GM19043 (cell line): ENCODE measurements around the gene CCDC33.

Experiments
- ATAC-seq: cut with Tn5 transposase; IDR thresholded peaks from one replicate; pipeline ENCODE4 v1.9.1; 2021; ENCODE audit warnings: low read depth; ENCODE audit not compliant: unreplicated experiment

Gene CCDC33

DNA sequence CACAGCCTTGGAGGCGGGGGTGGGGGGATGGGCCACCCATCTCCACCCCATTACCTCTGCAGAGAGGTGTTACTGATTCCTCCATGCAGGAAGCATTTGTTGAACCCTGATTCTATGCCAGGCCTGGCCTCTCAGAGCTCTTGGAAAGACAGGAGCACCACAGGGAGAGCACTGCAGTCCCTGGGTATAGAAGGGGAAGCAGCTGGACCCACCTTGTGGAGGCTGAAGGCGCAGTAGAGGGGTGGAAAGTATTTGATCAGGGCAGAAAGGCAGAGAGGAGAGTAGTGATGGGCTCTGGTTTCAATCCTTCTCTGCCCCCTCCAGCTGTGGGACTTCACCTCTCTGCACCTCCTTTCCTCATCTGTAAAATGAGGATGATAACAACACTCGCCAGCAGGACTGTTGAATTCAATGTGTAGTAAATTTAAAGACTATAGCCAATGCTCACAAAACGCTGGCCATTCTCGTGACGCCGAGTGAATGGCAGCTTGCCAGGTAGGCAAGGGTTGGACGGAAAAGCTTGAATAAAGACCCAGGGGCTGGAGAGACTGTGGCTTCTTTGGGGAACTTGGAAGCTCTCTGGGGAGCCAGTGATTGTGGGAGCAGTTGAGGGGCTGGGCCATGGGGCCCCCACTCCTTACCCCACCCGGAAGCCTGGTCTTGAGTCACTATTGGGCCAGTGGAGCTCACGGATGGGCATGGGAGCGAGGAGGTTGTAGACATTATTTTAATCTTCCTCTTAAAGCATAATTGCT is 8.0 kb upstream of the CCDC33 start:
- no peak for ATAC-seq

DNA sequence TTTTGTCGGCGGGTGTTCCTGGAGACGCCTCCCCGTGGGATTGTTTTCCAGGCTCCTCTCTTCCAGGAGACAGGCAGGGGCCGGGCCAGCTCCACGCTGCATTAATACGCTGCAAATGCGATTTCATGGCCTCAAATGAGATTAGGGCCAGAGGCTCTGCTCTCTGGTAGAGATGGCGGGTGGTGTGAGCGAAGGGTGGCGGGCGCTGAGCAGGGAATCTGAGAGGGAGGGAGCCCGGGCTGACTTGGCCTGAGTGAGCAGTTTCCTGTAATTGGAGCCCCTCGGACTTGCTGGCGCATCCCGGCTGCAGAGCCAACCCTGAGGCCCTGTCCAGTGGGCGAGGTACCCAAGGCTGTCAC is 7.4 kb upstream of the CCDC33 start:
- no peak for ATAC-seq

DNA sequence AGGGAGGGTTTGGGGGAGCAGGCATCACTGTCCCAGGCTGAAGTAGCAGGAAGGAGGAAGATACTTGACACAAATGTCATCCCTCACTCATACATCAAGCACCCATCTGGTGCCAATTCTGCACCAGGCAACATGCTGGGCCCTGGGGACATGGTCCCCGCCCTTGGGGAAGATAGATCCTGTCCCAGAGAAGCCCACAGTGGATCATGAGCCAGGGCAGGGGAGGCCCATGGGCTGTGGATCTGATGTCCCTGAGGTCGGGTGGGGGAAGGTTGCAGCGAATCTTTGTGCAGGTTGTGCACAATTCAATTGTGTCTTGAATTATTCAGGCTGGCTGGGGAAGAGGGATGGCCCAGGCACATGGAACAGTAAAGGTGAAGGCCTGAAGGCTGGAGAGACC is 6.4 kb upstream of the CCDC33 start:
- ATAC-seq: no peak

DNA sequence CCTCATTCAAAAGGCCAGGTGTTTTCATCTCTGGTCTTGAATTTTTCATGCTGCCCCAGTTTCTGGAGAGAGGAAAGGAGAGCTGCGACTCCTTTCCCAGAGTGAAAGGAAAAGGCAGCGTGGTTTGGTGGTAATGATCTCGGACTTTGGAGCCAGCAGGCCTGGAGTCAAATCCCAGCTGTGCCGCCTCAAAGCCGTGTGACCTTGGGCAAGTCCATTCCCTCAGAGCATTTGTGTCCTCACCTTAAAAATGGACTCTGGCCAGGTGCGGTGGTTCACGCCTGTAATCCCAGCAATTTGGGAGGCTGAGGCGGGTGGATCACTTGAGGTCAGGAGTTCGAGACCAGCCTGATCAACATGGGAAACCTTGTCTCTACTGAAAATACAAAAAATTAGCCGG is 4.7 kb upstream of the CCDC33 start:
- ATAC-seq: no peak

DNA sequence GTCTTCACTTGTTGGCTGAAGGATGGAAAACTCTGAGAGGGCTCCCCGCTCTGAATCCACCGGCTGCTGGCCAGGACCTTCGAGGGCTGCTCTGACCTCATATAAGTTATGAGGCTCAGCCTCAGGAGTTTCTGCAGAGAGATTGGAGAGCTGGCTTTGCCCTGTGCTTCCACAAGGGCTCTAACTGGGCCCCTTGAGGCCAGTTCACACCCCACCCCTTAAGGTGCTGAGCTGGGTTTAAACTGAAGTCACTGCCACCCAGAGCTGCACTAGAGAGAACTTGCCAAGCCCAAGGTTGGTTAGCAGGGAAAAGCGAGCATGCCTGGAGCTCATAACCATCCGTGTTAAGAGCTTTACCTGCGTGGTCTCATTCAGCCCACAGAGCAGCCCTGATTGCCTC is 2.8 kb upstream of the CCDC33 start:
- ATAC-seq: no peak

DNA sequence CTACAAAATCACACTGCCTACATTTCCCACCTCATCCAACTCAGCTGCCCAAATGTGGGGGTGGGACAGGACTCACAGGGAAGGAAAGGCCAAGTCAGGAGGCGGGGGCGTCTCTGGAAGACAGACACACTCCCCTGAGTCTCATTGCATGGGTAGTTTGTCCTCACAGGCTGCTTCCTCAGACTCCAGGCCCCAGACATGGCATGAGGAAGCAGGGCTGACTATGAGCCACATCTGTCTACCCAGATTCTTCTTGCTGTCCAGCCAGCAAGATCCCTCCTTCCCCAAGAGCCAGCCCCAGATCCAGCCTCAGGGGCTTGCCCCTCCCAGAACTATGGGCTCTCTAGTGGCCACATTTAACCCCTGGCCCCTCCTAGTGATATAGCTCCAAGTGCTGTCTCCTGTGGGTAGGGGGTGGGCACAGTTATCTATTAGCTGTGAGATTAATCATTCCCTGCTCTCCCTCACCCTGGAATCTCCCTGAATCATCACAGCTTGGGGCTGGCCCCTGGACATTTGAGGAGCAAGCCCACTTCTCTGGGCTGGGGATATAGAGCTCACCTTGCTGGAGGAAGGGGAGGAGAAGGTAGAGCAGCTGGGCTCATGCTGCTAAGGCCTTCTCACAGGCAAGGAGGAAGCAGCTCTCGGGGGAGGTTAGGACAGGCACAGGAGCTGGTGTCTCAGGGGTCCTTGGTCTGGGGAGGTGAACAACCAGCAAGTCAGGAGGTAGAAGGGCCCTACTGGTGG is 2.1 kb upstream of the CCDC33 start:
- ATAC-seq: no peak

DNA sequence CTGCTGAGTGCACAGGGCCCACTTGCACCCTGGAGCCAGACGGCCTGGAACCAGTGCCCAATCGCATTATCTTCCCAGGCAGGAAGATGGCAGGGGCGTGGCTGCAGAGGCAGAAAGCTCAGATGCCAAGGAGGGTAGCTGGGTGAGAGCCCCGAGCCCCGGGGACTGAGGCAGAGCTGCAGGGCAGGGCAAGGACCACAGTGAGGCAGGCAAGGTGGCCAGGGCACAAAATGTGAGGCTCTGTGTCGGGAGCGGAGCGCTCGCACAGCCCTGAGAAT is 1.6 kb upstream of the CCDC33 start:
- ATAC-seq: no peak

DNA sequence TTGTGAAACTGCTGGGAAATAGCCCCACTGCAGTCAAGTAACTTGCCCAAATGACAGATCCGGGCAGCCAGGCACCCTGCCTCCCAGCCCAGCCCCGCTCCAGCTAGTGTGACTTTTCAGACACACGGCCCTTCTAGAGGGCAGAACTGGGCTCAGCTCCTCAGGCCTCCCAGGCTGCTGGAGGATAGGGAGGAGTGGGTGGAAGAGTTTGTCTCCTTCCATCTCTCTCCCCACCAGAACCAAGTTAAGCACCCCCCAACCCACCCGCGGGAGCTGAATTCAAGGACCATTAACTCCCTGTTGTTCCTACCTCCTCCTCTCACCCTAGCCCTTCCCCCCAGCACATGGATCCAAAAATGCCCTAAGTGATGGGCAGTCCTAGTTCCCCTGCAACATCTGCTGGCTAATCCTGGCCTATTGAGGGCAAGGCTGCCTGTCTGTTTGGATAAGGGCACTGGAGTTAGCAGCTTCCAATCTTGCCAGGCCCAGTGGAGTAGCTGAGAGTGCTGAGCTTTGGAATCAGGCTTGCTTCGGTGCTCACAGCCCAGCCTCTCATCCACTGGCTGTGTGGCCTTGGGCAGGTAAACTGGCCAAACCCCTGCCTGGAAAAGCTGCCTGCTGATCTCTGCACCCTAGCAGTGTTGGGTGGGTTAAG is 3.1 kb downstream of the CCDC33 start:
- no peak for ATAC-seq

DNA sequence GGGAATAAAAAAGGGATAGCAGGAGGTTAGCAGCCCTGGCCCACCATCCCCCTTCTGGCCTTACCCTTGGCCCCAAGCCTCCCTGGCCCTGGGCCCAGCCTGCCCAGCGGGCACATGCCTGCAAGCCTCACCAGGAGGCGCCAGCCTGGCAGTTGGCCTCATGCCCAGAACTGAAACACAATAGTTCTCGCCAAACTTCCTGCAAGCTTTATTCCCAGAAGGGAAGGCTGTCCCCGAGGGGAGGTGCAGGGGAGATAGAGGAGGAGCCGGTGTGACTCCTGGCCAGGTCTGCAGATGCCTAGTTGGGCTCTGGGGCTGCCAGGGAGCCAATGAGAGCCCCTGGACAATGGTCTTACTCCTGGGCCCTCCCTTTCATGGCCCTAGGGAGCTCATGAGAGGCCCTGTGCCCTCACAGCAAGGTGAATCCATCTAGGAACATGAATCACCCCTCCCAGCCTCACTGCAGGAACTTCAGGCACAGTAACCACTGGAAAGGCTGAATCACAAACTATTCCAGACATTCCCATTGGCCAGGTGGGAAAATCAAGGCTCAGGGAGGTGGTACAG is 4.0 kb downstream of the CCDC33 start:
- ATAC-seq: no peak

DNA sequence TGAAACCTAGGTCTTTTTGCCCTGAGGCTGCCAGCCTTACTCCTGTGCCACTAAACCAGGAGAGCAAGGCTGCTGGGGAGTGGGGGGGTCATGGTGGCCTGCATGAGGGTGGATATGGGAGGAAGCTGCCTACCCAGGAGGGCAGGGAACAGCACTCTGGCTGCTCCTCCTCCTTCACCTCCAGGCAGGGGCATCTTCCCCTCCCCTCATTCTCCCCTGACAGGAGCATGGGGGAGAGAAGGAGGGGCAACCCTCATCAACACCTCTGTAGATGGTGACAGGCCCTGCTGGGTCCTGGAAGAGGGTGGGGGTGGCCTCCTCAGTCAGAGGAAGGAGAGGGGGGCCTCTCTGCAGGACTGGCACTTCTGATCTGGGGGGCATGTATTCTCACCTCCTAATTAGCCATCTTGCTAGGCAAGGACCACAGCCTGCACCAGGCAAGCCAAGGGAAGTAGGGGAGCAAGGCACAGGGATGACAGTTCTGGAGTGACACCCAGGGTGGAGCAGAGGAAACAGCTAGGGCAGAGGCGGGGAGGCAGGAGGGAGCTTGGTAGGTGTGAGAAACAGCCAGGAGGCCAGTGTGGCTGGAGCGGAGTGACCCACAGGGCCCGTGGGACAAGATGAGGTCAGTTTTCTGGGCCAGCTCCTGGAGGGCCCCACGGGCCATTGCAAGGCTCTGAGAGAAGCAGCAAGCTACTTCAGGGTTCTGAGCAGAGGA is 4.9 kb downstream of the CCDC33 start:
- ATAC-seq: no peak

DNA sequence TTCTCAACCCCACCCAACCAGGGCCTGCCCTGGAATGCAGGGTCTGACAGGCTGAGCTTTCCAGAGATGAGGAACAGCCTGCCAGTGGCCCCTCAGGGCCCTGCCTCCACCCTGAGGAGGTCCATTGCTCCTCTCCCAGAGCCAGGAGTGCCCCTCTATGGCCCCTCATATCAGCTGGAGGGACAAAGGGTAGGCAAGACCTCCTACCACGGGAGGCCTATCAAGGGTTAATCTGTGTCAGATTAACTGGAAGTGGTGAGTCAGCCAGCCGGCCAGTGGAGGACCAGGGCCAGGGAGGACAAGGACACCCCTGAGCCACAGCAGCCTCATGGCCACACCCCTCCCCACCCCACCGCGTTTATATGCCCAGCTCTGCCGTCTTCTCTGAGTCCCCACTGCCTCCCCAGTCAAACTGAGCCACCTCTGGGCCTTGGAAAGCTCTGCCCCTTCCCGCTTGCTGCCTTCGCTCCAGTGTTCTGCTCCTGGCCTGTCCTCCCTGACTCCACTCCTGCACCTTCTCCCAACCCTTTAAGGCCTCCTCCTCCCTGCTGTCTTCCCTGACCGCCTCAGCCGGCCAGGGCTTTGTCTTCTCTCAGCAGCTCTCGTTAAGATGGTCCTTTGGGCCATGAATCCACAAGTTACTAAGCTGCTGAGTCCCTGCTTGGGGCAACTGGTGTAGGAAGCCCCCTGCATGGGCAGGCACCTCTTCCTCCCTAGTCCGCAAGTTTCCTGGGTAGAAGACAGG is 6.5 kb downstream of the CCDC33 start:
- ATAC-seq: no peak

DNA sequence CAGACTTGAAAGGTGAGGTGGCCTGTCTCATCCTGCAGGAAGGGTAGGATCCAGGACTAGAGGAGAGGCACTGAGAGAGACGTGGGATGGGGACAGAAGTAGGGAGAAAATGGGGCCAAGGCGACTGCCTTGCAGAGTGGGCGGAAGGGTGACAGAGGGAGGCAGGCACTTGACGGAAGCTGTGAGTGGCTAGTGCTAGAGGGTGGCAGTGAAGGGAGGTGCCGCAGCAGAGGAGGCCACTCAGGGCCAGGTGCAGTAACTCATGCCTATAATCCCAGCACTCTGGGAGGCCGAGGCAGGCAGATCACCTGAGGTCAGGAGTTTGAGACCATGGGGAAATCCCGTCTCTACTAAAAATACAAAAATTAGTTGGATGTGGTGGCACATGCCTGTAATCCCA is 7.3 kb downstream of the CCDC33 start:
- ATAC-seq: no peak

DNA sequence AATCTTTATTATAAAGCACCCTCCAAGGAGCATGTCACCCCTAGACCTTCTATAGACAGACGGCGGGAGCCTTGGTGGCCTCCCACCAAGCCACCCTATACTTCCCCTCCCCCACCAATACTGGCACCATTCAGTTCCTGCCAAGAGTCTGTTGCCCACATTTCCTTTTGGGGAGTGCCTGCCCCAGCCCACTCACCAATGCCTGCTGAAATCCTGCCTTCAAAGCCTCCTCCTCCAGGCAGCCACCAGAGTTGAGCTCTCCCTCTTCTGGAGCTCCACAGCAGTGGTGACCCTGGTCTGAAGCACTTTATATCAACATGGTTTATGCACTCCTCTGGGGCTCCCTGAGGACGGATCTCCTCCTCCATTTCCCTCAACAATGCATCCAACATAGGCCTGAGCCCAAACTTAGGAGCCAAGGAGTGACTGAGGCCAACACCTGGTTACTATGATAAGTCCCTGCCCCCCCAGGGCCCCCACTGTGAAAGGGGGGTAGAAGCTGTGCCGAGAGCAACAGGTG is 8.8 kb downstream of the CCDC33 start:
- no peak for ATAC-seq

DNA sequence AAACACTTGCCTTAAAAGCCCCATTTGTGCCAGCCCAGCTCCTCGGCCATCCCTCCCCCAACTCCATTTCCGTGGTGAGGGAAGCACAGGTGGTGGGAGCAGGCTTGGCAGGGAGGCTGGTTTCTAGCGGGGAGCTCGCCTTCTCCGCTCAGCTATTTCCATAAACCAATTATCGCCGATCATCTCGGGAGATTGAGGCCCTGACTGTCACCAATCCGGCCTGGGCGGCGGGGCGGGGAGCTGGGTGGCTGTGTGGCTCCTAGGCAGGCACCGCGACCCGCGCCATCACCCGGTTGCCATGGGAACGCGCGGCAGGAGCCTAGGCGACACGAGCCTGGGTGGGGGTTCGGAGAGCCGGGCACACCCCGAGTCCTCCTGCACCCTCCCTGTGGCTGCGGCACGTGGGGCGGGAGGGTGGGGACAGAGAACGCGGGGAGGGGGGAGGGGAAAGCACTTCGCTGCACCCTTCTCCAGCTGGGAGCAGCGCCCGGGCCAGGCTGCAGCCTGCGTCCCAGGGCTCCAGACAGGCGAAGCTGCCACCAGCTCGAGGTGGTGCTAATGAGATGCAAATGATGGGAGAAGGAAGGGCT is 9.3 kb downstream of the CCDC33 start:
- no peak for ATAC-seq

DNA sequence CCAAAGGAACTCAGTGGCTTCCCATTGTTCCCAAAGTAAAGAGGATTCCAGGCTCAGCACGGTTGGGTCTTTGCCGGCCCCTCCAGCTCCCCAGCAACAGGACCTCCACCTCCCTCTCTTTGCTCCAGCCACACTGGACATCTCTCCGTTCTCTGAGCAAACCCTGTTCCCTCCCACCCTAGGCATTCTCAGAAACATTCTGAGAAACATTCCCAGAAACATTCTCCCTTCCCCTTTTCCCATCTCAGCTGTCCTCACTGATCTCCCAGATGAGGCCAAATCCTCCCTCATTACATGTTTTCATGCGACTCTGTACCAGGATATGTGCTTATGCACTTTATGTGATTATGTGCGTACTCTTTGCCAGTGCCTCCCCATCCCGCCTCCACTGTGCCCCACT is 14.1 kb downstream of the CCDC33 start:
- ATAC-seq: no peak

DNA sequence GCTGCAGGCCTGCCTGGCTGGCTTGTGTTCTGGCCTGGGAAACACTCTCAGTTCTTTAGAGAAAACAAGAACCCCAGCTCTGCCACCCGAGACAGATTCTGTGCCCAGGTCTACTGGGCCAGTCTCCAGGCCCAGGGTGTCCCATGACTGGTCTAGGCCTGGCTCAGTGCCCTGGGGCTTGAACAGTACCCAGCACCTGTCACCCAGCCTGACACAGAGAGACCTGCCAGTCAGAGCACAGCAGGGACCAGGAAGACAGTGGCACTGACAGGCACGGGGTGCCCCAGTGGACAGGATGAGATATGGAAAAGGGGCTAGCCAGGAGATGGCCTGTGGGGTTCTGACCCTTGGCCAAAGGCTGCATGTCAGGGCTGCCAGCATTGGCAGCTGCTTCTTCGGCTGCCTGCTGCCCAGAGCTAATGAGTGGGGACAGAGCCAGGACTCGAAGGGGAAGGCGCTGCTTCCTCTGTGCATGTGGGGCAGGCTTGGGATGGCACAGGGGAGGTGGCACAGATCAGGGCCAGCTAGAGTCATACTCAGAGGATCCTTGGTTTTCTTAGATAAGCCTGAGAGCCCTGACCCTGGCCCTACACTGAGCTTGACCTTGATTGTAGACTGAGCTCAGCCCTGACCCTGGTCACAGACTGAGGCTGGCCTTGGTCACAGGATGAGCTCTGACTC is 15.1 kb downstream of the CCDC33 start:
- no peak for ATAC-seq

DNA sequence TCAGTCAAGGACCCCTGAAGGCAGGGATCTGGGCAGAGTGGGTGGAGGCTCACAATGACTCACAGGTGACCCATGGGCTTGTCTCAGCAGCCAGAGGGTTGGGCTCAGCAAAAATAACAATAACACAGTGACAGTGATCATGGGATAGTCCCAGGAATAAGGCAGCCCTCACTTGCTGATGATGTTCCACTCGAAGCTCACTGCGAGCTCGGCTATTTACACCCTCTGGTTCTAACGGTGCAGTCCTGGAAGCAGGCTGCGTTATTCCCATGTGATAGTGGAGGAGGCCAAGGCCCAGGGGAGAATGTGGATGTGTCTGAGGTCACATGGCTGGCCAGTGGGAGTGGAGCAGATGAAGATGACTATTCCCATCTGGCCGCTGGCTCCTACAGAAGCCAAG is 16.2 kb downstream of the CCDC33 start:
- no peak for ATAC-seq

DNA sequence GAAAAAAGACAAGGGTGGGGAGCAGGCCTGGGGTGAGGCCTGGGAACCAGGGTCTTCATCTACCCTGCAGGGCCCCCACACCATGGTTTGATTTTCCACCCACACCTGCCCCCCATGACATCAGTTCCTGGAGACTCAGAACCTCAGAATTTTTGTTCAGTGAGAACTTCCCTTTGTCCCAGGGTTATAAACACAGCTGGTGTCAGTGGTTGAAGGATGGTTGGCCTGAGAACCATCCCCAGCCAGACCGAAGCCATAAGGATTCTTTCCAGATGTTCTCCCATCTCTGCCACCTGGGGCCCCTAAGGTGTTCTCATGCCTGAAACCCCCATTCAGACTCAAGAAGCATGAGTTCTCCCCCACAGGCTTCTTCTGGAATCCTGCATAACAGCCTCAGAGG is 16.6 kb downstream of the CCDC33 start:
- no peak for ATAC-seq

DNA sequence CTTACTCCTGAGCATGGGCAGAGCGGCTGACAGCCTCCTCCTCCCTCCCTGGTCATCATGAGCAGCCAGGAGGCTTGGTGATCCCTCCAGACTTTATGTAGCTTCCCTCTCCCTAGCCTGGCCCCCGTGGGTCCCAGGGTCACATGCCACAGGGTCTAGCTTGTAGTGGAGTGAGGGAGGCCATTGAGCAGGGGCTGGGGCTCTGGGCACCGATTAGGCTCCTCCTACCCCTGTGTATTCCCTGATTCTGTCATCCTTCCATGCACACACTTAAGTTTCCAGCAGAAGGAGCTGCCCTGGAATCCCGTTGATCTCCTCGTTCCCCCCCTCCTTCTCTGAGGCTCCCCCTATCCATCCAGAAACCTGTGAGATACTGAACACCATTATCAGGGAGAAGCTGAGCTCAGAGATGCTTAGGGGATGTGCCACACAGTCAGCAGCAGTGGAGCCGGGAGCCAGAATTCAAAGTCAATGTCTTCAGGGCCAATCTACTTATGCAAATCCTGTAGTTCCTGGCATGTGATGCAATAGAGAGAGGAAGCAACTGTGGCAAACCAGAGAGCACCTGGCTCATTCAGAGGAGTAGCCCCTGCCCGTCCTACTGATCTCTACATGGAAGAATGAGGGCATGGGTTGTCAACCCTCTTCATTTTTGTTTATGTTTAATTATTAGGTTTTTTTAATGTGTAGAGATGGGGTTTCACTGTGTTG is 17.2 kb downstream of the CCDC33 start:
- no peak for ATAC-seq
